NT2/D1 (cell line): ENCODE measurements around the gene SSR3.

Experiments
- YY1 ChIP-seq: IDR thresholded peaks from 2 replicates; pipeline ENCODE4 v1.6.1; 2011; ENCODE audit not compliant: insufficient read length, insufficient read depth
- ZNF274 ChIP-seq: IDR thresholded peaks from 2 replicates; pipeline ENCODE4 v1.6.1; 2011; ENCODE audit warnings: mild to moderate bottlenecking, low read depth, low read length

DNA sequence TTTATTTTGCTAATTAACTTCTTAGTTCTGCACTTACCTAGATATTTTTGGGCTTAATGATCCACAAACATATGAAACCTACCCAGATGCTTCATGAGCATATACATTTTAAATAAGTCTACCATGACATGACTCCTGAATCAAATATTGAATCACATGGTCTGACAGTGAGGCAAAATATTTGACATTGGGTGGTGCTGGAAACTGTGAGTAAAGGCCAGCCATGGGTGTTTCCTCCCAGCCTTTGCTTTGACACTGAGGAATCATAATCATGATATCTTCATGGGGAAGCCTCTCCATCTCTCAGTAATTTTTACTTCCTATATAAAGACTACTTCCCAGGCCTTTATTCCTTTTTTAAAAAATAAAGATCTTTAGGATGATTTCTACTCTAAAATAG is 22.8 kb upstream of the SSR3 start:
- no peak for TF ChIP-seq YY1
- no peak for TF ChIP-seq ZNF274
